ENCODE data around the gene DESI2. TPM values are rescaled to one million over a fixed set of nuclear protein-coding genes. Genes with fewer than 3 reads are reported as not detected.

The DESI2 gene
- total RNA-seq, 3 donors from 2014 or later (not counting 1 experiment from before 2014, with no cell fraction given): 24.1 to 30.5 (median 25.4) TPM

DNA sequence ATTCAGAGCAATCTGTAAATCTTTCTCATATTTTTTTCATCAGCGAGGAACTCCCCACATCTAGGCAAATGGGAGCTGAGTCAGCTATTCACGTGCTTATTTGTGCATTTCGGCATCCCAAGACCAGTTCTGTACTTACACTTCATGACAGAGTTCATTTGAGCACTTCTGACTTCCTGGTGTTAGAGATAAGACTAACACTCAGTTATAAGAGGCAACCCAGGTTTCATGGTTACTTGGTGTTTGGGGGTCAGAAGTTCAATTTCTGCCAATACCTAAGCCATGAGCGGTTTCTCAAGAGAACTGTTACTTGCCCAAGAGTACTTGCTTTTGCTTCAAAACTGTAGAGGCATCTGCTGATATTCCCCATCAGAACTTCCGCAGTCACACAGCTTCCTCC lies 24.1 kb upstream of the DESI2 start:
- 79% methylated on average over 5 of the region's 5 CpGs for WGBS (ENCODE audit: insufficient coverage)
- no peaks in the 10 kb centered on the region for H3K27me3 ChIP-seq (ENCODE audit: control insufficient read depth, insufficient read depth, low read length)
- DNase-seq (no peak), ATAC-seq (no peak)
- intact Hi-C loops (cut with micrococcal nuclease): no loop called here
- Mint-ChIP-seq H3K27ac (no peak overlapping the region), H3K27me3 (ENCODE audit: low read depth in 2 of 2) (peaks cover 20 to 33% of the 10 kb centered on the region in 2 donors), H3K36me3 (no peaks in the 10 kb centered on the region), H3K4me1 (no peaks in the 10 kb centered on the region), H3K9me3 (no peaks in the 10 kb centered on the region), H3K4me3 (no peak overlapping the region)
- no peaks in the 10 kb centered on the region for H3K9me3 ChIP-seq (ENCODE audit: control insufficient read depth, insufficient read depth, low read length)
- no peak overlapping the region for H3K27ac ChIP-seq (ENCODE audit: low read length)
- no peak overlapping the region for H3K4me3 ChIP-seq (ENCODE audit: low read length)
- TF ChIP-seq, protein P1, sequence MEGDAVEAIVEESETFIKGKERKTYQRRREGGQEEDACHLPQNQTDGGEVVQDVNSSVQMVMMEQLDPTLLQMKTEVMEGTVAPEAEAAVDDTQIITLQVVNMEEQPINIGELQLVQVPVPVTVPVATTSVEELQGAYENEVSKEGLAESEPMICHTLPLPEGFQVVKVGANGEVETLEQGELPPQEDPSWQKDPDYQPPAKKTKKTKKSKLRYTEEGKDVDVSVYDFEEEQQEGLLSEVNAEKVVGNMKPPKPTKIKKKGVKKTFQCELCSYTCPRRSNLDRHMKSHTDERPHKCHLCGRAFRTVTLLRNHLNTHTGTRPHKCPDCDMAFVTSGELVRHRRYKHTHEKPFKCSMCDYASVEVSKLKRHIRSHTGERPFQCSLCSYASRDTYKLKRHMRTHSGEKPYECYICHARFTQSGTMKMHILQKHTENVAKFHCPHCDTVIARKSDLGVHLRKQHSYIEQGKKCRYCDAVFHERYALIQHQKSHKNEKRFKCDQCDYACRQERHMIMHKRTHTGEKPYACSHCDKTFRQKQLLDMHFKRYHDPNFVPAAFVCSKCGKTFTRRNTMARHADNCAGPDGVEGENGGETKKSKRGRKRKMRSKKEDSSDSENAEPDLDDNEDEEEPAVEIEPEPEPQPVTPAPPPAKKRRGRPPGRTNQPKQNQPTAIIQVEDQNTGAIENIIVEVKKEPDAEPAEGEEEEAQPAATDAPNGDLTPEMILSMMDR (IDR thresholded peaks at IDR 0.05): no peak
- no peaks in the 10 kb centered on the region for H3K4me1 ChIP-seq (ENCODE audit: control insufficient read depth, insufficient read depth, low read length)
- no peaks in the 10 kb centered on the region for H3K36me3 ChIP-seq (ENCODE audit: control insufficient read depth, insufficient read depth, low read length)

DNA sequence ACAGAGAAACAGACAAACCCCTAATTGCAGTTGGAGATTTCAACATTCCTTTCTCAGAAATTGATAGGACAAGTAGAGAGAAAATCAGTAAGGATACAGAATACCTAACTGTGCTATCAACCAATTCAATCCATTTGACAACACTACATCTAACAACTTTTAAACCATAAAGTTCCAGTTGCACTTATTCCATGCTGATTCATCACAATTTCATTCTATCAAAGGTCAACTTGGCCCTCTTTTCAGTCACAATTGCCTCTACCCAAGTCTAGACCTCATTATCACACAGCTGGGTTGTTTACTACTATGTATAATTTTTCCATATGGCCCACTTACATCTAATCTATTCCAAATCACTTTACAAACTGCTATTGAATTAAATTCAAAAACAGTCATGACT lies 19.8 kb upstream of the DESI2 start:
- no peaks in the 10 kb centered on the region for H3K36me3 ChIP-seq (ENCODE audit: control insufficient read depth, insufficient read depth, low read length)
- H3K27ac ChIP-seq (ENCODE audit: low read length): no peak overlapping the region
- H3K4me1 ChIP-seq (ENCODE audit: control insufficient read depth, insufficient read depth, low read length): no peaks in the 10 kb centered on the region
- H3K27me3 Mint-ChIP-seq (ENCODE audit: low read depth in 2 of 2): peaks cover 15 to 25% of the 10 kb centered on the region in 2 donors
- no peaks in the 10 kb centered on the region for H3K9me3 ChIP-seq (ENCODE audit: control insufficient read depth, insufficient read depth, low read length)
- DNase-seq (no peak), ATAC-seq (no peak)
- H3K27ac Mint-ChIP-seq: no peak overlapping the region
- intact Hi-C loops (cut with micrococcal nuclease): no loop called here
- no peaks in the 10 kb centered on the region for H3K36me3 Mint-ChIP-seq
- no peak overlapping the region for H3K4me3 ChIP-seq (ENCODE audit: low read length)
- H3K27me3 ChIP-seq (ENCODE audit: control insufficient read depth, insufficient read depth, low read length): no peaks in the 10 kb centered on the region
- H3K4me3 Mint-ChIP-seq: no peak overlapping the region
- no peaks in the 10 kb centered on the region for H3K4me1 Mint-ChIP-seq
- TF ChIP-seq, protein P1 (IDR thresholded peaks at IDR 0.05): no peak
- no peaks in the 10 kb centered on the region for H3K9me3 Mint-ChIP-seq

DNA sequence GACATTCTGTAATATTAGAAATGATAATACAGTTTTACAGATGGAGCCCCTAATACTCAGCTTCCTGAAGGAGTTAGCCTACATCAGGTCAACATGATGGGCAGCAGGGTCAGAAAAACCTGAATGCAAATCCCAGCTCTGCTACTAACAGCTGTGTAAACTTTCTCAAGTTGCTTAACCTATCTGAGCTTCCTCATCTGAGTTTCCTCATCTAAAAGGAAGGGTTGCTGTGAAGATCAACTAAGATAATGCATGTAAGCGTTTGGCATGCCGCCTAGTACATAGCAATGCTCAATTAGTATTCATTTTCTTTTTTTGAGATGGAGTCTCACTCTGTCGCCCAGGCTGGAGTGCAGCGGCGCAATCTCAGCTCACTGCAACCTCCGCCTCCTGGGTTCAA lies 18.4 kb upstream of the DESI2 start:
- 92% methylated on average over 6 of the region's 6 CpGs for WGBS (ENCODE audit: insufficient coverage)
- H3K4me1 ChIP-seq (ENCODE audit: control insufficient read depth, insufficient read depth, low read length): no peaks in the 10 kb centered on the region
- DNase-seq (no peak), ATAC-seq (no peak)
- Mint-ChIP-seq H3K4me3 (no peak overlapping the region), H3K36me3 (no peaks in the 10 kb centered on the region), H3K4me1 (no peaks in the 10 kb centered on the region), H3K9me3 (no peaks in the 10 kb centered on the region), H3K27me3 (ENCODE audit: low read depth in 2 of 2) (peaks cover 7 to 20% of the 10 kb centered on the region in 2 donors), H3K27ac (no peak overlapping the region)
- intact Hi-C loops (cut with micrococcal nuclease): no loop called here
- H3K9me3 ChIP-seq (ENCODE audit: control insufficient read depth, insufficient read depth, low read length): no peaks in the 10 kb centered on the region
- H3K27me3 ChIP-seq (ENCODE audit: control insufficient read depth, insufficient read depth, low read length): no peaks in the 10 kb centered on the region
- H3K36me3 ChIP-seq (ENCODE audit: control insufficient read depth, insufficient read depth, low read length): no peaks in the 10 kb centered on the region
- no peak overlapping the region for H3K4me3 ChIP-seq (ENCODE audit: low read length)
- H3K27ac ChIP-seq (ENCODE audit: low read length): no peak overlapping the region
- TF ChIP-seq, protein P1 (IDR thresholded peaks at IDR 0.05): no peak

DNA sequence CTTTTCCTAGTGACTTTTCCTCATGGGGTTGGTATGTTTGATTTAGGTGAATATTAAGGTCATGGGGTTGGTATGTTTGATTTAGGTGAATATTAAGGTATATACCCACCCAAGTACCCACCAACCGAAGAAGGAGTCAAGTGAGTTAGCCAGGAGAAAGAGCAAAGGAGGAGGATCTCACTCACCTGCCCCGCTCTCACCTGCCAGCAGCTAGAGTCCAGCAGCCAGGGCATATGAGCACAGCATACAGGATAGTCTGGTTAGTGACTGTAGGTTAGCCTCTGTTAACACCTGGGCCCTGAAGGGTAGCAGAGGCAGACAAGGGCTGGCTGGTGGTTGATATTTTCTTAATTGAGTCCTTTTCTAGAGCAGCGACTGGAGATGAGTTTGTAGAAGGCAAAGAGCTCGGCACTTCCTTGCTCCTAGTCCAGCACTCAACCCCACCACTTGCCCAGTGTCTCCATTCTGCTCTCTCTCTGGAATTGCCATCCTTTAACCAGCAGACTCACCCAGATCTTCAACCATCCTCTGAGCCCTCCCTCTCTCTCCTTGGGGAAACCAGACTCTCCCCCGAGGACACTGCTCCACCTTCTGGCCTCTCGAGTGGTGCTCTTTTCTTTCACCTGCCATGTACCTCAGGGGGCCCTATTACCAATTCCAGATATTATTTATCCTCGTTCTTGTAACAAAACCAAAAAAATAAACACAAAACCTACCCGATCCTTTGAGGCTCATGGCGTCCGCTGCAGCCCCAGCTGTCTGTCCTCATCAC lies 16.3 kb upstream of the DESI2 start:
- H3K4me3 ChIP-seq (ENCODE audit: low read length): no peak overlapping the region
- Mint-ChIP-seq H3K27me3 (ENCODE audit: low read depth in 2 of 2) (peaks cover 6 to 9% of the 10 kb centered on the region in 2 donors), H3K36me3 (no peaks in the 10 kb centered on the region), H3K4me1 (no peaks in the 10 kb centered on the region), H3K27ac (no peak overlapping the region), H3K4me3 (no peak overlapping the region), H3K9me3 (no peaks in the 10 kb centered on the region)
- H3K36me3 ChIP-seq (ENCODE audit: control insufficient read depth, insufficient read depth, low read length): no peaks in the 10 kb centered on the region
- no peak for ATAC-seq
- TF ChIP-seq, protein P1 (IDR thresholded peaks at IDR 0.05): no peak
- no peak for DNase-seq
- 88% methylated on average over 8 of the region's 10 CpGs for WGBS (ENCODE audit: insufficient coverage)
- no peaks in the 10 kb centered on the region for H3K4me1 ChIP-seq (ENCODE audit: control insufficient read depth, insufficient read depth, low read length)
- no peaks in the 10 kb centered on the region for H3K9me3 ChIP-seq (ENCODE audit: control insufficient read depth, insufficient read depth, low read length)
- no peak overlapping the region for H3K27ac ChIP-seq (ENCODE audit: low read length)
- intact Hi-C loops (cut with micrococcal nuclease): no loop called here
- no peaks in the 10 kb centered on the region for H3K27me3 ChIP-seq (ENCODE audit: control insufficient read depth, insufficient read depth, low read length)
